NK-92 treated with Interleukin-12 subunit alpha and Interleukin-12 subunit beta, amount 100 ng/mL, for 24 hours (cell line): ENCODE data around the gene SPRED2.

Experiments used
- DNase-seq: peaks from one replicate; lab custom pipeline; 2025; lab: John Stamatoyannopoulos, UW

Gene SPRED2, protein sequence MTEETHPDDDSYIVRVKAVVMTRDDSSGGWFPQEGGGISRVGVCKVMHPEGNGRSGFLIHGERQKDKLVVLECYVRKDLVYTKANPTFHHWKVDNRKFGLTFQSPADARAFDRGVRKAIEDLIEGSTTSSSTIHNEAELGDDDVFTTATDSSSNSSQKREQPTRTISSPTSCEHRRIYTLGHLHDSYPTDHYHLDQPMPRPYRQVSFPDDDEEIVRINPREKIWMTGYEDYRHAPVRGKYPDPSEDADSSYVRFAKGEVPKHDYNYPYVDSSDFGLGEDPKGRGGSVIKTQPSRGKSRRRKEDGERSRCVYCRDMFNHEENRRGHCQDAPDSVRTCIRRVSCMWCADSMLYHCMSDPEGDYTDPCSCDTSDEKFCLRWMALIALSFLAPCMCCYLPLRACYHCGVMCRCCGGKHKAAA

DNA sequence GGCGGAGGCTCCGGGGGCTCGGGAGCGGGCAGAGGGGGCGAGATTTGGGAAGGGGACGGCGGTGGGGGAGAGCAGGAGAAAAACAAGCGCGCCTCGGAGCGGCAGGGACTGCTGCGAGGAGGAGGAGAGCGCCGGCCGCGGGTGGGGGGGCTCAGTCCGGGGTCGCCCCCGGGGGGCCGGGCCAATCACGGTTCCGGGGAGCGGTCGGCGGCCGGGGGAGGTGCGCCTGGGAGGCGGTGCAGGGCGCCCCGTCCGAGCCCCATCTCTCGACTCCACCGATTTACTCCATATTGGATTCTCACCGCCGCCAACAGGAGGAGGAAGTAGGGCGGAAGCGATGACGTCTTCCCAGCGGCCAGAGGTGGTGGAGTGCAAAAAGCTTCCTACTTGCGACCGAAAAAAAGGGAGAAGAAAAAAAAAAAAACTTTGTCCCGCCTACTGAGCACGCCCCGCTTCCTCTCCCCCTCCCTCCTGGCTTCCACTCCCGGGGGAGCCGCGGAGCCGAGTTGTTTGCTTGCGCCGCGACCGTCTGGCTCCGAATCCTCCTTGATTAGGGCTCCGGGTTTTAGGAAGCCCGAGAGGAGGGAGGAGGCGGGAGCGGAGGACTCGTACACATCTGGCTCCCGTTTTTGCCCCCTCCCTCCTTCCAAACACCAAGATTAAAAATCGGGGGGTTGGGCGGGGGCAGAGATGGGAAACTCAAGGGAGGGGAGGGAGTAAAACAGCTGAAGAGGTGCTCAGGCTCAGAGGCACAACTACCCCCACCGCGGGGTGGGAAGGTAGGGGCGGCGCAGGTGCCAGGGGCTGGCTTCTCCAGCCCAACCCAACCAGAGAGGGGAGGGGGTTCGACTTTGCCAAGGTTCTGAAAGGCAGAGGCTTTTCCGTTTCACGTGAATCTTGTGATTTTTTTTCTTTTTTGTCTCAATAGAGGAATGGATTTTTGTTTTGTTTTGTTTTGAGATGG lies at the start of gene SPRED2:
TSS of gene SPRED2 (minus strand) at position 373 of the 964 bp plus-strand sequence. CDS start 612 bp downstream, outside the sequence.
- DNase-seq = peak; percentile 78

DNA sequence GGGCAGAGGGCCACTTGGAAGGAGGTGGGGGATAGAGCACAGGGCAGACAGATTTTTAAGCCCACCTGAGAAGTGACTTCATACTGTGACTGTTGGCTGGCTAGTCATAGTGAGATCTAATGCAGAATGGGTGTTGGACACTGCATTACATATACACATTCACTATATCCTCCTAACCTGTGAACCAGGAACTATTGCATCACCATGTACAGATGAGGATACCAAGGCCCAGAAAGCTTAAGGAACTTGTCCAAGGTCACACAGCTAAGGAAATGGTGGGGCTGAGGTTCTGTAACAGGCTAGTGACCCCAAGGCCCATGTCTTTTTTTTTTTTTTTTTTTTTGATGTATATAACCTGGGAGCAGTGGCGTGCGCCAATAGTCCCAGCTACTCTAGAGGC lies 49.6 kb upstream of the SPRED2 start:
- DNase-seq = no peak

DNA sequence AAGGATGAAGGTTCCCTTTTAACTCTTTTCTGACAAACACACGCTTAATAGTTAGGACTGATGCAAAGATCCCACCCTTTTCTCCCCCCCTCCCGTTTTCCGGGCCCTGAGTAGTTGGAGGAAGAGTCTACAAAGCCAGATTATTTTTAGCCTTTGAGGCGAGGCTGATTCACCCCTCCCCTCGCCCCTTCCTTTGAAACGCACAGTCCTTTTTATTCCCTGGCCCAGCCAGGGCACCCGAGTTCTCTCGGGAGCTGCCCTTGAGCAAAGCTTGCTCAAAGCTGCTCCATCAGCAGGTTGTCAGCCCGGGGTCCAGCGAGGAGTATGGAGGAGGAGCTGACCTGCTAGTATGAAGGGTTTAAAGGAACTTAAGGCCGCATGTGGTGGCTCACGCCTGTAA lies 47.1 kb upstream of the SPRED2 start:
- no peak for DNase-seq

DNA sequence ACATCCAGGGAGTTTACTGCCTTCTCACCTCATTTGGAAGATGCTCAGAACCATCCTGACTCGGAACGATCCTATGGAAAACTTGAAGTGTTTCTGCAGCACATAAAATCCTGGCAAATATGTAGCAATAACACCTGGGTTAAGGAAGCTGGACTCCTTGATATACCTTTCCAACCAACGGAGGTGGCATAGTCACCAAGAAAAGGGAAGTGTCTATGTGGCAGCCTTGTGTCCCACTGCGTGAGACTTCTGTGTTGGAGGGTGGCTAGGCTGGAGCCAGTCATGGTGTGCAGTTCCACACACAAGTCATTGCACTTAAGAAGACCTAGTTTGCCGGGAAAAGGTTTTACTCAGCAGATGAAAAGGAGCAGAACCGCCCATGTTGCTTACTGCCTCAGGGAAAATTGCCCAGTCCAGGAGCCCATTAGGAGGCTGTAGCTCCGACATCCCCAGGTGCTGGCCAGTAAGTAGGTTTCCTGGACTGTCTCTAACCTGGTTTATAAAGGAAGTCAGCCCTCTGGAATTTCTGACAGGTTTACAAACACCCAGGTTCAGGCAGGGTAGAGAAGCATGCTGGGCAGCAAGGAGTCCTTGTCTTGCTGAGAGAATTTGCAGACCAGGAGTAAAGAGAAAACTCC lies 46.2 kb upstream of the SPRED2 start:
- DNase-seq = no peak

DNA sequence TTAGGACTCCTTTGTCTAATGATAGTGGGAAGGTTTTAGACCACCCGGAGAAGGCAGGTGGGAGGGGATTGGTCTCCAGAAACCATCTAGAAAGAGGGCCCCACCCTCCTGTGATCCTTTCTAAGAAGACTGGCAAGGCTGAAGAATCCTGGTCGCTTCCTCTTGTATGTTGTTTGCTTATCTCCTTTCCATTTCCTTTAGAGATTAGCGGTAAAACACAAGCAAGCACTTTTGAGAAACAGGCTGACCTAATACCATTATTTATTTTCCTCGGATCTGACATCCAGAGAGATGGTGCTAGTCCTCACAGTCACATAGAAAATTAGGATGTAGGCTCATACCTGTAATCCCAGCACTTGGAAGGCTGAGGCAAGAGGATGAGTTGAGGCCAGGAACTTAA lies 45.2 kb upstream of the SPRED2 start:
- no peak for DNase-seq

DNA sequence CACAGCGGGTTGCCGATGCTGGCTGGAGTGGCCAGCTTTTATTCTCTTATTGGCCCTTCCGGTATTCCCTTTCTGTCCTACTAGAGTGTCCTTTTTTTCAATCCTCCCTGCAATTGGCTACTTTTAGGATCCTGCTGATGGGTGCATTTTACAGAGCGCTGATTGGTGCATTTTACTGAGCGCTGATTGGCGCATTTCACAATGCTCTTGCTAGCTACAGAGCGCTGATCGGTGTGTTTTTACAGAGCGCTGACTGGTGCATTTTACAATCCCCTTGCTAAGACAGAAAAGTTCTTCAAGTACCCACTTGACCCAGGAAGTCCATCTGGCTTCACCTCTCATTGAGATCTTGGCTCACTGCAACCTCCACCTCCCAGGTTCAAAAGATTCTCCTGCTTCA lies 44.4 kb upstream of the SPRED2 start:
- no peak for DNase-seq

DNA sequence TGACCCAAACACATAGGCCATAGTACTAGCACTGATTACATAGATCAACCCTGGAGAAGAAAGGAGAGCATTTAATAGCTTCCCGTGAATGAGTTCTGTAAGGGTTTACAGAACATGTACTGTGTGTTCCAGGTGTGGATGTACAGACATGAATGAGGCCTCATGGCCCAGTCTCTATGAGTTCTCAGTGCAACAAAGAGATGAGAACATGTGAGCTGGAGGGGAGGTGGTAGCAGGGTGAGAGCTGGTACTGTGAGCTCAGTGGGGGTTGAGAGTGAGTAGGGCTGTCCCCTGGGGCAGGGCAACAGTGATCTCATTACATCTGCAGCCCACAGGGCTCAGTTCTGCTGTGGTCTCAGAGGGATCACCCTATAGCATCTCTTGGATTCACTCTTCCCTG lies 42.6 kb upstream of the SPRED2 start:
- no peak for DNase-seq

DNA sequence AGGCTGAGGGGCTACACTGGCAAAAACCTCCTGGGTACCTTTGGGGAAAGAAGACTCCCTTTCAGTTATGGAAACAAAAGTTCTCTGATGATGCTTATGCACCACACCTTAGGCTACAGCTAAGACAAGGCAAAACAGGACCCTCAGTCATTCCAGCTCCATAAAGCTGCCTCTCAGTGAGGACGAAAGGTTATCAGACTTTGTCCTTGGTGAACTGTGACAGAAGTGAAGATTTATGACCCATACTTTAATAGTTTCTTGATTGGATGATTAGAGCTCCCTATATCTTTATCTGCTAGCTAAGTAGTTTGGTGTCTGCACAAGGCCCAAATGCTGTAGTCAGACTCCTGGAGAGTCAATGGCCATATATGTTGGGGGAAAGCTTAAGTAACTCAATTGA lies 40.6 kb upstream of the SPRED2 start:
- no peak for DNase-seq

DNA sequence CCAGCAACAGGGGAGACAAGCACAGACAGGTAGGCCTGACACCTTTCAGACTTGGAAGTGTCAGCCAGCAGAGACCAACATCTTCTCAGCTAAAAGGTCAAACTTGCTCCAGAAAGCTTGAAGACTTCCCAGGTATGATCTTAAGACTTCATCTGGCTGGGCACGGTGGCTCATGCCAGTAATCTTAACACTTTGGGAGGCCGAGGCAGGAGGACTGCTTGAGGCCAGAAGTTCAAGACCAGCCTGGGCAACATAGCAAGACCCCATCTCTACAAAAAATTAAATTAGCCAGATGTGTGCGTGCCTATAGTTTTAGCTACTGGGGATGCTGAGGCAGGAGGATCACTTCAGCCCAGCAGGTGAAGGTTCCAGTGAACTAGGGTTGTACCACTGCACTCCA lies 39.0 kb upstream of the SPRED2 start:
- no peak for DNase-seq

DNA sequence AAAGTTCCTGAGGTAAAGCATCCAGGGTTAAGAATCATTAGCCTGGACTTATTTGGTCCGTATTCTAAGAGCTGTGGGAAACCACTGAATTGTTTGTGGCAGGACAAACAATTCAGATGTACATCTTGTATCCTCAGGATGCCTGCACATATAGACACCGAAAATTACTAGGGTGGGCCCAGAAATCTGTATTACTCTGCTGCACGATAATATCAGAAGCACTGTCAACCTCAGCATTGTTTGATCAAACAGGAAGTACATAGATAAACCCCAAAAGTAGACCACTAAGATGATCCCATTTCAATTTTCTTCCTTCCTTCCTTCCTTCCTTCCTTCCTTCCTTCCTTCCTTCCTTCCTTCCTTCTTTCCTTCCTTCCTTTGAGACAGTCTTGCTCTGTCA lies 34.2 kb upstream of the SPRED2 start:
- no peak for DNase-seq

DNA sequence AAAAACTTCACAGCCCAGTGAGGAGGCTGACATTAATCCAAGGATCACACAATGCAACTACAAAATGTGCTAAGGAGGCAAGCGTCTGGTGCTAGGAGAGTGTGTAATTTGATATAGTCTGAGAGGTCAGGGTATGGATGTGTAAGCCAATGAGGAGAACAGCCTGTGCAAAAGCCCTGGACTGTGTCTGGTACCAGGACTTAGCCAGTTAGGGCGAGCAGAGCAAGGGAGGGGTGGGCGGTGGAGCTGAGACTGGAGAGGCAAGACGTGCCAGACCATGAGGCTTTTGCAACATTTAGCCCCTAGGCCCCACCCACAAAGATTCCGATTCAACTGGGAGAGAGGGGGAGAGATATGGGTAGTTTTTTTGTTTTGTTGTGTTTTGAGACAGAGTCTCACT lies 33.5 kb upstream of the SPRED2 start:
- no peak for DNase-seq

DNA sequence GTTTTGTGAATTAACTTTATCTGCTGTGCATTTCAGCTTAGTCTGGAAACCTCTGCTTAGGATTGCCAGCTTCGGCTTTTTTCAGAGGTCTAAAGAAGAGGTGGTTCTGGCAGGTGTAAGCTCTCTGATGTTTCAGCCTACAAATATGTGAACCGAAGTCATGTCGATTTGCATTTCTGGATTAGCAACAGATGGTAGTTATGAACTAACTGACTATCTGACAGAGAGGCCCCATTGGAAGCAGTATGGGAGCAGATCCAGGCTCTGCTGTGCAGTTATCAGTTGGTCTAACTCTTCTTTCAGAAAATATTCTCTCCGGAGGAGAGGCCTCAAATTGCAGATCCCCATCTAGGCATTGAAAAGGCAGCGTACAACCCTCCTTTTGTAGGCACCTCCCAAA lies 32.7 kb upstream of the SPRED2 start:
- no peak for DNase-seq

DNA sequence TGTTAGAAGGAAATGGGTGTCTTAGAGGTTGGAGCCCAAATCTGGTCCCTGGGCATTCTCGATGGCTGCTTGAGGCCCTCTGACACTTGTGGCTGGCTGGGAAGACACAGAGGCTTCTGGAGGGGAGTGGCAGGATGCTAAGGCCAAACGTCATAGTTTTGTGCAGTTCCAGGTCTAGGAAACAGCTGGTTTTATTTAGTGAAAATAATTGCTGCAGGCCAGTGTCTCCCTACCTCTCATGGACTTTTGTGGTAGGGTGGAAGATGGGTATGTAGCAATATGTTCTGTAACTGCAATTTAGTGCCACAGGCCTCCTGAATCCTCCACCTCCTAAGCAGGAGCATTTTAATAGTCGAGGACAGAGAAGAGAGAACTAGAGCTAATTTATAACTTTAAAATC lies 32.2 kb upstream of the SPRED2 start:
- no peak for DNase-seq

DNA sequence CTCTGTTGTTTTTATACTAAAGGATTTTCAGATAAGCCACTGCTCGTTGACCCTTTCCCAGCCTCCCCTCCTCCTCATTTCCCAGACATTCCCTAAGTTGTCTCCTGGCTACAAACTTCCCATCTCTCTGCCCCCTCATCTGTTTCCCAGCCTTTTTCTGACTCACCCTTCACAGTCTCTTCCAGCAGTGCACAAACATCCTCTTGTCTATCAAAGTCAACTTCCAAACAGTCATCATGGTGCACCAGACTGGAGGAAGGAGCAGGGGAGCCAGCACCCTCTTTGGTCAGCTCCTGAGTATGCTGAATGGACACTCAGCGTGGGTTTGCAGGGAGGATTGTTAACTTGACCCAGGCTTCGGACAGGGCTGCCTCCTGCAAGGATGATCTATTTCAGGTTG lies 26.6 kb upstream of the SPRED2 start:
- DNase-seq = no peak

DNA sequence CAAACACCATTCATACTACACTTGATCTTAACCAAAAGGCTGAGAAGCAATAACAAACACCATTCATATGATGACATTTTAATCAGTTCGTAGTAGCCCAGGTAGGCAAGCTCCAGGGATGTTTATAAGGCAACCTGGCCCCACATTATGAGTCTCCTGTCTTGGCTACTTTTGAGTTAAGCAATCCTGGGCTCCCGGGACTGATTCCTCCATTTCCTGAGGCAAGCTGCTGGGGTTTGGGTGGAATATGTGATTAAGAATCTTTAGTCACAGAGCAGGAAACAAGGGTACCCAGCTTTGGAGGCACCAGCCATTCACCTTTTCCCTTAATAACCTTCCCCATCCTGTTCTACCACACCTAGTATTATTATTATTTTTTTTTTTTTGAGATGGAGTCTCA lies 24.5 kb upstream of the SPRED2 start:
- no peak for DNase-seq

DNA sequence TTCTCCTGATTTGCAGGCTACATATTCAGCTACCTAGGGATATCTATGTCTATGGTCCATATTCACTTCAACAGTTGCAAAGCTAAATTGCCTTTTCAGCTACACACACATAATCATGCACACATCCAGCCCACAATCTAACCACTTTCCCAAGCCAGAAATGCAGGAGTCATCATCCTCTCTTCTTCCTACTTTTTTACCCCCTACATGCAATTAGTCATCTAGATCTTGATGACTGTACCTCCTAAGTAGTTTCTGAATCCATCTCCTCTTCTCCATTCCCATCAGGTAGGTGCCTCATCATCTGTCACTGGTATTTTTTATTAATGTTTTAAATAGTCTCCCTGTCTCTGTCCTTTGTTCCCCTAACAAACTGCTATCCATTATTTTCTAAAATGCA lies 23.7 kb upstream of the SPRED2 start:
- DNase-seq = no peak

DNA sequence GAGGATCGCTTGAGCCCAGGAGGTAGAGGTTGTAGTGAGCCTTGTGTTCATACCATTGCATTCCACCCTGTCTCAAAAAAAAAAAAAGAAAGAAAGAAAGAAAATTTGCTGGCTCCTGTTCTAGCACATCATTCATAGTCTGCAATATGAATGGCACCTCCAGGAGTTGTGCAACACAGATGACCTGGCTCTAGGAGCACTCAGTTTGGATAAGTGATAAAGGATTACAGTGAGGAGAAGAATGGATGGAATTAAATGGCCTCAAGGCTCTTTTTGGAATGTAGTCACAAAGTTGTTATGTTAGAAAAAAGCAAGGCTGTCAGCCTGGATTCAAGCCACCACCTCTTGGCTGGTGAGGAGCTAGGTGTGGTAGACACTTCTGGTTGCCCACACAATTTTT lies 21.5 kb upstream of the SPRED2 start:
- no peak for DNase-seq

DNA sequence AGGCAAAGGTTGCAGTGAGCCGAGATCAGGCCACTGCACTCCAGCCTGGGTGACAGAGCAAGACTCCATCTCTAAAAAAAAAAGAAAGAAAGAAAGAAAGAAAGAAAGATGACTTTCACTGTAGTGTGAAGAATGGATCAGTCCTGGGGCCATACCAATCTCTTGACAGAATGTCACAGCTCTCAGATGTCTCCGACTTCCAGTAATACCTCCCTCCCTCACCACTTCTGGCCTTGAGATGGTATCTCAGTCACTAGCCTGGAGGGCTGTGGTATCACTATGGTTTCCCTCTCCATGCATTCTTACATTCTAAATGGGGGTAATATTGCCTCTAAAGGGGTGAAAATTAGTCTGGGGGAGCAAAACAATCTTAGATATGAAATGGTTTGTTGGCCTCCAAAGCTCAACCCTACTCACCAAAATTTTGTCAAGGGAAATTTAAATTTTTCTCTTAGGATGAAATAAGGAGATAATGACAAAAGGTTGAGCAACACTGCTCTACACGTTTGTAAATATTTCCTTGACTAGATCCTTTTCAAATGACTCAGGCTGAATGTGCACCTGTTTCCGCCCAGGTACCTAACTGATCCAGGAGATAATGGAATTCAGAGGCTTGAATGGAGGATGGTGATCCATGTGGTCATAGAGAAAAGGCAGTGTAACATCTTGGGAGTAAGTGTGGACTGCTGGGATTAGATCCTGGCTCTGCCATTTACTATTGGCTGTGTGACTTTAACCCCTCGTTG lies 19.9 kb upstream of the SPRED2 start:
- DNase-seq = no peak

DNA sequence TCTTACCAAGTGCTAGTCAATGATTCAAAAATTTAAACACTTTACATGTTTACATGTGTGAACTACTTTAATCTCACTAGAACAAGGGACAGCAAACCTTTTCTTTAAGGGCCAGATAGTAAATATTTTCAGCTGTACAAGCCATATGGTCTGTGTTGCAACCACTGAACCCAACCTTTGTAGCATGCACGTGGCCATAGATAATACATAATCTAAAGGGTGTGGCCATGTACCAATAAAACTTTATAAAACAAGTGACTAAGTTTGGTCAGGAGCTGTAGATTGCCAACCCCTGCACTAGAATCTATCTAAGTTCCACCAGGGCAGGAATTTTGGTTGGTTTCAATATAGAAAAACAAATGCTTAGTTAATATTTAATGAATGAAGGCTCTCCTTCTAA lies 18.4 kb upstream of the SPRED2 start:
- DNase-seq = no peak

DNA sequence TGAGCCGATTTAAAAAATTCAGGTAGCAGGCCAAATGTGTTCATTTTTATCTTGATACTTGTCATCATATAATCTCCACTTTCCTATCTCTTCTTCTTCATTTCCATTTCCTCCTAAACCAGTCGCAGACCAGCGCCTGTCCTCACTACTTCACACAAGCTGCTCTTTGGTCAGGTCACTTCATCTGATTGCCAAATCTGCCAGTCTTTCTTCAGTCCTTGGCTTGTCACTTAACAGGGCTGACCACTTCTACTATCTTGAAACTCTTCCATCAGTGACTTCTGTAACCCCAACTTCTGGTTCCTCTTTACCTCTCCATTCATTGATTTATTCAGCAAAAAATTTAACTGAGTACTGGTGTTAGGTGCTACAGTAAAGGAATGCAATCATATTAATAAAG lies 18.0 kb upstream of the SPRED2 start:
- DNase-seq = no peak

DNA sequence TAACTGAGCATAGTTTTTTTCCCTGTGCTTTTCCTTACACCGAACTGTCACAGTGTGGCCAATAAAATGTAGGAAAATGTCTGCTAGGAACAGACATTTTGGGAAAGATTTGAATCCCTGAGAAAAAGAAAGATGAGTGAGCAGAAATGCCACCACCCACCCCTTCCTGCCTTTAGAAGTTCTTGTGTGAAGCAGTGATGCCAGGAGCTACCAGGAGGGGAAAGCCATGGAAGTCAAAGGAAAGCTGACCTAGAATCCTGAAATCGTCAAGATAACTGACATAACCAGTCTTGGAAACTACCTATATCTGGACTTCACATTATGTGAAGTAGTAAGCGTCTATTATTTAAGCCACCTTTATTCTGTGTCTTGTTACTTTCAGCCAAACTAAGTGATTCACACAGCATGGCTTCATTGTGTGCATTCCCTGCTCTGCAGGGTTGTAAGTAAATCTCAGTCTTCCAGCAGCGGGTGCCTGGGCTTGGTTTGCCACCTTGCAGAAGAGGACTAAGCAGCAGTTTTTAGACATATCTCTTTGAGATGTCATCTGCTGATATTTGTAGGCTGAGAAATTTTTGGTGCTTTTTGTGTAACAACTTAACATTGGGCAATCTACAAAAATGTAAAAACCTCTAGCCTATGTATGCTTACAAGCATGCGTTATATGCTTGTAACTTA lies 11.2 kb upstream of the SPRED2 start:
- DNase-seq = no peak
